Liver (tissue), 9 donors: ENCODE results near the gene GLI1. TPM values are rescaled to one million over a fixed set of nuclear protein-coding genes. Genes with fewer than 3 reads are reported as not detected.

Experiments used
- DNase-seq: peaks from one replicate; pipeline ENCODE4 v3.0.0-alpha.2; 2017; ENCODE audit warnings: low spot score
- H3K27ac ChIP-seq, 2 donors: one replicate each; pipeline ENCODE4 v1.7.0; 2013; ENCODE audit warnings: inconsistent platforms in 2 of 2, low read length in 2 of 2, control low read depth in 1 of 2, low read depth in 1 of 2, mild to moderate bottlenecking in 1 of 2
- H3K27me3 ChIP-seq, 4 donors: one replicate each; pipeline versions ENCODE4 v1.6.1 to v1.7.0; 2013; ENCODE audit warnings: low read length in 3 of 4, inconsistent platforms in 1 of 4, mild to moderate bottlenecking in 1 of 4, moderate library complexity in 1 of 4; ENCODE audit not compliant: control insufficient read depth in 4 of 4, insufficient read depth in 4 of 4
- H3K36me3 ChIP-seq, 4 donors: one replicate each; pipeline versions ENCODE4 v1.6.1 to v1.7.0; 2013; ENCODE audit warnings: low read length in 3 of 4, mild to moderate bottlenecking in 3 of 4, low read depth in 1 of 4, moderate library complexity in 1 of 4; ENCODE audit not compliant: control insufficient read depth in 4 of 4, insufficient read depth in 3 of 4
- H3K4me1 ChIP-seq, 4 donors: one replicate each; pipeline versions ENCODE4 v1.6.1 to v1.7.0; 2013; ENCODE audit warnings: low read length in 3 of 4, mild to moderate bottlenecking in 3 of 4, moderate library complexity in 1 of 4; ENCODE audit not compliant: control insufficient read depth in 4 of 4, insufficient read depth in 4 of 4
- H3K4me3 ChIP-seq, 3 donors: one replicate each; pipeline versions ENCODE4 v1.6.1 to v1.7.0; 2013; ENCODE audit warnings: low read length in 3 of 3, control low read depth in 1 of 3, low read depth in 1 of 3, mild to moderate bottlenecking in 1 of 3
- H3K9ac ChIP-seq, 2 donors: one replicate each; pipeline ENCODE4 v1.7.0; 2013; ENCODE audit warnings: low read length in 2 of 2, mild to moderate bottlenecking in 2 of 2, moderate library complexity in 2 of 2, control low read depth in 1 of 2, low read depth in 1 of 2
- H3K9me3 ChIP-seq, 4 donors: one replicate each; pipeline versions ENCODE4 v1.6.1 to v1.7.0; 2013; ENCODE audit warnings: low read length in 3 of 4; ENCODE audit not compliant: control insufficient read depth in 4 of 4
- ATF3 ChIP-seq: IDR thresholded peaks from 2 replicates; pipeline ENCODE4 v1.6.1; 2016; ENCODE audit warnings: antibody characterized with exemption
- EGR1 ChIP-seq, 2 donors: IDR thresholded peaks; 2 replicates each; pipeline ENCODE4 v1.6.1; 2016 to 2018; ENCODE audit warnings: antibody characterized with exemption in 2 of 2, low read depth in 2 of 2
- FOXA1 ChIP-seq: IDR thresholded peaks from 2 replicates; pipeline ENCODE4 v1.6.1; 2016; ENCODE audit warnings: antibody characterized with exemption
- FOXA2 ChIP-seq: IDR thresholded peaks from 2 replicates; pipeline ENCODE4 v1.6.1; 2016; ENCODE audit warnings: antibody characterized with exemption
- GABPA ChIP-seq, 2 donors: IDR thresholded peaks in 1 of 2; conservative IDR thresholded peaks in 1 of 2; 2 replicates each; pipeline ENCODE4 v1.6.1; 2016; ENCODE audit warnings: antibody characterized with exemption in 2 of 2, mild to moderate bottlenecking in 1 of 2, moderate library complexity in 1 of 2
- HNF4A ChIP-seq, 2 donors: conservative IDR thresholded peaks; 2 replicates each; pipeline ENCODE4 v1.6.1; 2016; ENCODE audit warnings: antibody characterized with exemption in 2 of 2, mild to moderate bottlenecking in 2 of 2
- HNF4G ChIP-seq: IDR thresholded peaks from 2 replicates; pipeline ENCODE4 v1.6.1; 2016; ENCODE audit warnings: antibody characterized with exemption
- JUND ChIP-seq, 2 donors: IDR thresholded peaks; 2 replicates each; pipeline ENCODE4 v1.6.1; 2016; ENCODE audit warnings: antibody characterized with exemption in 2 of 2
- NR2F2 ChIP-seq: IDR thresholded peaks from 2 replicates; pipeline ENCODE4 v1.6.1; 2016; ENCODE audit warnings: antibody characterized with exemption
- RAD21 ChIP-seq, 2 donors: IDR thresholded peaks; 2 replicates each; pipeline ENCODE4 v1.6.1; 2016; ENCODE audit warnings: antibody characterized with exemption in 2 of 2, mild to moderate bottlenecking in 2 of 2
- REST ChIP-seq: IDR thresholded peaks from 2 replicates; pipeline ENCODE4 v1.6.1; 2016; ENCODE audit warnings: antibody characterized with exemption, mild to moderate bottlenecking
- RXRA ChIP-seq, 2 donors: IDR thresholded peaks; 2 replicates each; pipeline ENCODE4 v1.6.1; 2017 to 2018; ENCODE audit warnings: antibody characterized with exemption in 2 of 2, mild to moderate bottlenecking in 1 of 2
- SP1 ChIP-seq: IDR thresholded peaks from 2 replicates; pipeline ENCODE4 v1.6.1; 2018; ENCODE audit warnings: antibody characterized with exemption, mild to moderate bottlenecking
- TAF1 ChIP-seq: conservative IDR thresholded peaks from 2 replicates; pipeline ENCODE4 v1.6.1; 2016; ENCODE audit warnings: antibody characterized with exemption, mild to moderate bottlenecking
- YY1 ChIP-seq: IDR thresholded peaks from 2 replicates; pipeline ENCODE4 v1.6.1; 2016; ENCODE audit warnings: antibody characterized with exemption, mild to moderate bottlenecking
- WGBS: extraction: QIAGEN DNeasy Blood & Tissue Kit; methylation state at CpG from one replicate; pipeline ENCODE4 v1.1.7; 2013; 5-methylcytosine and 5-hydroxymethylcytosine counted together
- polyA plus RNA-seq, 2 donors: library from polyadenylated mRNA; stranded (reverse) in 1 of 2; unstranded in 1 of 2; fragments of 200-250 nt in 1 of 2; fragments of >200 nt in 1 of 2; fragmentation: Nextera tagmentation in 1 of 2; extraction: Ambion mirVana in 1 of 2; gene quantifications; one replicate each; pipeline versions ENCODE4 v1.2.1 to v1.2.3, GENCODE V29; 2013 to 2015
- total RNA-seq, 2 donors: library from RNA; depleted of rRNA; stranded (reverse); fragments of >200 nt; gene quantifications; one replicate each; pipeline ENCODE4 v1.2.3, GENCODE V29; 2014
- TF ChIP-seq, protein P1 (sequence below): fragments of 150-350 bp; IDR thresholded peaks from 2 replicates; pipeline ENCODE4 v1.5.1; 2017; ENCODE audit warnings: improper control_type of control experiment, low read depth, low read length; ENCODE audit not compliant: missing input control
- TF ChIP-seq, protein P2 (sequence below): IDR thresholded peaks from 2 replicates; pipeline ENCODE4 v1.6.1; 2016; ENCODE audit warnings: antibody characterized with exemption
- TF ChIP-seq, protein P3 (sequence below): IDR thresholded peaks from 2 replicates; pipeline ENCODE4 v1.6.1; 2016; ENCODE audit warnings: antibody characterized with exemption
- donor health status: healthy.
- donor health status: healthy.
- donor health status: healthy.
- donor health status: healthy.
- donor health status: healthy.

The GLI1 gene
- total and polyA plus RNA-seq, 4 donors: 0.09 to 0.44 (median 0.24) TPM

DNA sequence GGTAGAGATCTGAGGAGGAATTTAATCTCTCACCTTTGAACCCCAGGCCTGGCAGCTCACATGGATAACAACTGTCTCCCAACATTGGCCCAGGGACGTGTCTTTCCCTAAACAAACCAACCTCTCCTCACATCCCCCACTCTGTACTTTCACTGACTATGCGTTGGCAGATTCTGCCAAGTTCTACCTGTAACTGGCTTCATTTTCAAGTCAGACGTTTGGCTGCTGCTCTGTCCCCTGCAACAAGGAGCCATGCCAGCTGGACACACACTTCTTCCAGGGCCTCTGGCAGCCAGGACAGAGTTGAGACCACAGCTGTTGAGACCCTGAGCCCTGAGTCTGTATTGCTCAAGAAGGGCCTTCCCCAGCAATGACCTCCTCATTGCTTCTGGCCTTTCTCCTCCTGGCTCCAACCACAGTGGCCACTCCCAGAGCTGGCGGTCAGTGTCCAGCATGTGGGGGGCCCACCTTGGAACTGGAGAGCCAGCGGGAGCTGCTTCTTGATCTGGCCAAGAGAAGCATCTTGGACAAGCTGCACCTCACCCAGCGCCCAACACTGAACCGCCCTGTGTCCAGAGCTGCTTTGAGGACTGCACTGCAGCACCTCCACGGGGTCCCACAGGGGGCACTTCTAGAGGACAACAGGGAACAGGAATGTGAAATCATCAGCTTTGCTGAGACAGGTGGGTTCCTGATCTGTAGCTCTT lies 24.9 kb upstream of the GLI1 start, which contains the start of gene INHBC:
Gene INHBC (plus strand): TSS at position 268 of the 707 bp plus-strand sequence. CDS start 103 bp downstream, at position 371.
- no peaks in the 10 kb centered on the region for H3K36me3 ChIP-seq
- no peak for DNase-seq
- H3K9me3 ChIP-seq: no peaks in the 10 kb centered on the region
- H3K27ac ChIP-seq: peak within 1 kb of the TSS; percentile 90 to 93
- TF ChIP-seq RXRA (IDR thresholded peaks at IDR 0.05) (peak; percentile 86 to 97), SP1 (peak; percentile 93), ATF3 (no peak), TAF1 (peak; percentile 86), RAD21 (IDR thresholded peaks at IDR 0.05) (peak; percentile 47 to 66), FOXA2 (peak; percentile 17), EGR1 (IDR thresholded peaks at IDR 0.05; ENCODE audit: low read depth in 2 of 2) (peak; percentile 54 to 76), FOXA1 (peak; percentile 58), HNF4G (peak; percentile 74), HNF4A (conservative IDR thresholded peaks at IDR 0.05) (peak; percentile 90 to 94), JUND (IDR thresholded peaks at IDR 0.05) (peak; percentile 72 to 75), NR2F2 (peak; percentile 75), YY1 (peak; percentile 84), REST (peak; percentile 85), GABPA (IDR thresholded peaks at IDR 0.05 in 1 of 2, conservative IDR thresholded peaks at IDR 0.05 in 1 of 2) (no peak)
- TF ChIP-seq, protein P1, sequence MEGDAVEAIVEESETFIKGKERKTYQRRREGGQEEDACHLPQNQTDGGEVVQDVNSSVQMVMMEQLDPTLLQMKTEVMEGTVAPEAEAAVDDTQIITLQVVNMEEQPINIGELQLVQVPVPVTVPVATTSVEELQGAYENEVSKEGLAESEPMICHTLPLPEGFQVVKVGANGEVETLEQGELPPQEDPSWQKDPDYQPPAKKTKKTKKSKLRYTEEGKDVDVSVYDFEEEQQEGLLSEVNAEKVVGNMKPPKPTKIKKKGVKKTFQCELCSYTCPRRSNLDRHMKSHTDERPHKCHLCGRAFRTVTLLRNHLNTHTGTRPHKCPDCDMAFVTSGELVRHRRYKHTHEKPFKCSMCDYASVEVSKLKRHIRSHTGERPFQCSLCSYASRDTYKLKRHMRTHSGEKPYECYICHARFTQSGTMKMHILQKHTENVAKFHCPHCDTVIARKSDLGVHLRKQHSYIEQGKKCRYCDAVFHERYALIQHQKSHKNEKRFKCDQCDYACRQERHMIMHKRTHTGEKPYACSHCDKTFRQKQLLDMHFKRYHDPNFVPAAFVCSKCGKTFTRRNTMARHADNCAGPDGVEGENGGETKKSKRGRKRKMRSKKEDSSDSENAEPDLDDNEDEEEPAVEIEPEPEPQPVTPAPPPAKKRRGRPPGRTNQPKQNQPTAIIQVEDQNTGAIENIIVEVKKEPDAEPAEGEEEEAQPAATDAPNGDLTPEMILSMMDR: no peak
- TF ChIP-seq, protein P2, sequence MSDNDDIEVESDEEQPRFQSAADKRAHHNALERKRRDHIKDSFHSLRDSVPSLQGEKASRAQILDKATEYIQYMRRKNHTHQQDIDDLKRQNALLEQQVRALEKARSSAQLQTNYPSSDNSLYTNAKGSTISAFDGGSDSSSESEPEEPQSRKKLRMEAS: peak; percentile 86
- TF ChIP-seq, protein P3, sequence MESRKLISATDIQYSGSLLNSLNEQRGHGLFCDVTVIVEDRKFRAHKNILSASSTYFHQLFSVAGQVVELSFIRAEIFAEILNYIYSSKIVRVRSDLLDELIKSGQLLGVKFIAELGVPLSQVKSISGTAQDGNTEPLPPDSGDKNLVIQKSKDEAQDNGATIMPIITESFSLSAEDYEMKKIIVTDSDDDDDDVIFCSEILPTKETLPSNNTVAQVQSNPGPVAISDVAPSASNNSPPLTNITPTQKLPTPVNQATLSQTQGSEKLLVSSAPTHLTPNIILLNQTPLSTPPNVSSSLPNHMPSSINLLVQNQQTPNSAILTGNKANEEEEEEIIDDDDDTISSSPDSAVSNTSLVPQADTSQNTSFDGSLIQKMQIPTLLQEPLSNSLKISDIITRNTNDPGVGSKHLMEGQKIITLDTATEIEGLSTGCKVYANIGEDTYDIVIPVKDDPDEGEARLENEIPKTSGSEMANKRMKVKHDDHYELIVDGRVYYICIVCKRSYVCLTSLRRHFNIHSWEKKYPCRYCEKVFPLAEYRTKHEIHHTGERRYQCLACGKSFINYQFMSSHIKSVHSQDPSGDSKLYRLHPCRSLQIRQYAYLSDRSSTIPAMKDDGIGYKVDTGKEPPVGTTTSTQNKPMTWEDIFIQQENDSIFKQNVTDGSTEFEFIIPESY: peak; percentile 93
- peak within 1 kb of the TSS; percentile 63 to 98 for H3K9ac ChIP-seq
- WGBS: 29% methylated on average over 8 of the region's 8 CpGs
- H3K27me3 ChIP-seq: no peaks in the 10 kb centered on the region
- peak within 1 kb of the TSS; percentile 68 to 86 (median 75) for H3K4me3 ChIP-seq
- H3K4me1 ChIP-seq: peaks cover 0 to 30% (median 10%) of the 10 kb centered on the region in 4 donors
